Right renal pelvis (tissue), 4 donors: ENCODE data around the gene LARP1. TPM values are rescaled to one million over a fixed set of nuclear protein-coding genes. Genes with fewer than 3 reads are reported as not detected.

Source experiments
- DNase-seq, 4 donors: peaks; one replicate each; pipeline ENCODE4 v3.0.0-alpha.2; 2013; ENCODE audit warnings: low read depth in 4 of 4, low spot score in 3 of 4, missing footprints in 1 of 4
- polyA plus RNA-seq, 4 donors: library from polyadenylated mRNA; unstranded; fragments of 120-200 nt; gene quantifications; one replicate each; pipeline ENCODE4 v1.2.1, GENCODE V29; 2013; ENCODE audit not compliant: insufficient read length in 4 of 4

The LARP1 gene
- polyA plus RNA-seq, 4 donors: 130 to 147 (median 138) TPM

DNA sequence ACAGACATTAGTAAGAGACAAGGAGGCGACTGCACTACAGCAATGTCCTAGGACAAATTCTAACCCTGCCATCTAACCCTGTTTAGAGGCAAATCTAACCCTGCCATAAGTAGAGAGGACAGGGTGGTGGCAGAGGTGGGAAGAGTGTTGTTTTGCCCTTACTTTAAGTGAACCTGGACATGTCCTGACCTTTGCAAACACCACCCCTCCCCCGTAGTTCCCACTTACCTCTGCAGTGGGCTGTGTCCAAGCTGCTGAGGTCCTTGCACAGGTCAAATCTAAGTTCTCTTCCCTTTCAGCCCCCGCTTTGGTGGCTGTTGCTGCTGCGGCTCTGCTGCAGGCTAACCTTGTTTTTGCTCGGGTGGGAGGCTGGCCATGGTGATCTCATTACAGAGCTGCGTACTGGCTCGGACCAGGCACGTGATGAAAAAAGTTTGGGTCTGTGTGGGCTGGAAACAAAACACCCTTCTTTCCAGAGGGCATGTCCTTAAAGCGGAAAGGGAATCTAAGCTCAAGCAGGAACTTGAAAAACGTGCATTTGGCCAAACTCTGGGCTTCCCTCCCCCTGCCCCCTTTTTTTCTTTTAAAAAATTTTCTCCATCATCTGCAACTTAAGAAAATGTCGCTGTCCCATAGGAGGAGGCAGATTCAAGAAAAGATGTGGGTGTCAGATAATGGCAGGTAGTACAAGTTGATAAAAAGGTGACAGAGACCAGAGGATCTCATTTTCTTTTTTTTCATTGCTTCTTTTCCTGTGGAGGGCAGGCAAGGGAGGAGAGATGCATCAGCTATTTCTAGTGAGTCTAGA is 95.3 kb downstream of the LARP1 start, which contains the start of gene FAXDC2:
Gene FAXDC2 (minus strand): TSS at position 349 of the 808 bp plus-strand sequence. CDS start 12,425 bp downstream, outside the sequence.
- peak; percentile 75 to 89 (median 83) for DNase-seq

GRCh38 chr5:154851351-154851750 is 96.2 kb downstream of the LARP1 start:
- DNase-seq: no peak

DNA sequence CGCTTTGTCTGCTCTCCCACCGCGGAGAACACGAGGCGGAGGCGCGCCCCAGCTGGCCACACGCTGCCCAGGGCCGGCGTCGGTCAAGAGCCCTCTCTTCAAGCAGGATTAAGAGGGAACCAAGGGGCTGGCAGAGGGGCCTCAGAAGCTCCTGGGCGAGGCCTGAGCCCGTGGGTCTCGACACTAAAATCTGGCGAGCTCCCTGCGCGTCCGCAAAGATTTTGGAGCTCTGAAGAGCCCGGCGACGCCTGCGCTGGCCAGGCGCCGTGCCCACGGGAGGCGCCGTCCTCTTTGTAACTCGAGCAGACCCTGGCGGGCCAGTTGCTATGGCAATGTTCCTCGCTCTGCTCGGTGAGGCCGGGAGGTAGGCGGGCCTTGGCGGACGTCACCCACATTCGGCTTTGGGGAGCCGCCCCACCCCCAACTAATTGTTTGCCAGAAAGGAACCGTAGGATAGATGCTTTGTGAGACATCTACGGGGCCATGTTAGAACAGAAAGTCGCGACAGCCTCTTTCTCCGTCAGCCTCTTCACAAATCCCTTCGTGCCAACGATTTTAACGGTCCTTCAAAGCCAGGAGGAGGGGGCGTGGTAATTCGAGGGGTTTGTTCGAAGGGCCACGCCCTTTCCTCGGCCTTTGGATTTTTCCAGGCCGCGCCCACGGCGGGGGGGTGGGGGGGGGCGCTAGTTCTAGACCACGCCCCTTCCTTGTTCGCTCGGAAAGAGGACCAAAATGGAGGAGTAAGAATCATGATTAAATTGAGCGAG is 102.5 kb downstream of the LARP1 start:
- DNase-seq: peak; percentile 91 to 97 (median 94)

DNA sequence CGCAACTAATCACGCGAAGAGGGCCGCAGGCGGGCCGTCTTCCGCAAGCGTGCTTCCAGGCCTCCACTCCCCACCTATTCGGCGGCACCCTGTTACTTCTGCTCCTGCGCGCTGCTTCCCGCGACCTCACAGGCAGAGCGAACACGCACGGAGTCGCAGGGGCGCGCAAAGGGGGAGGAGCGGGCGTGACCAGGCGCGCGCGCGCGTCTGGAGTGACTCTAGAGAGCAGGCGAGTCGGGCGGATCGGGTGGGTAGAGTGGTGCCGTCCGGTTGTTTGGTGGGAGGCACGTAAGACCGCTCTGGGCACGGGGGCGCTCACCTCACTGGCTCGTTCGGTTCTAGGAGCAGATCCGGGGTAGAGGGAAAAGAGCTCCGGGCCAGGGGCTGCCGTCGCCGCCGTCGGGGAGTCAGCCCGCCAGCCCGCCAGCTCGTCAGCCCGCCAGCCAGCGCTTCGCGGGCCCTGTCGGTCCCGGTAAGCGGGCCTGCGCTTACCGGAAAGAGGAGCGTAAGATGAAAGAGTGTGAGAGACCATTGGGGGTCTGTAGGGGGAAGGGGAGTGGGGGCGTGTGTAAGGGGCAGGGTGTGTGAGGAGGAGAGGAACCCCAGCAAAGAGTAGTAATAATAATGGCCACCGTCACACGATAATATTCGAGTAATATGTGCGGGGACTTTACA is 103.3 kb downstream of the LARP1 start, which contains the start of gene CNOT8:
Gene CNOT8 (plus strand): TSS at position 331 of the 675 bp plus-strand sequence. CDS start 4,652 bp downstream, outside the sequence.
- DNase-seq: peak in 3 of 4 donors; percentile 93 to 95 (median 94)

- peak in 1 of 4 donors; percentile 10 for DNase-seq
These were observed 104.0 kb downstream of the LARP1 start for GRCh38 chr5:154858972-154859871.

GRCh38 chr5:154860123-154860522 is 104.9 kb downstream of the LARP1 start:
- DNase-seq: no peak

DNA sequence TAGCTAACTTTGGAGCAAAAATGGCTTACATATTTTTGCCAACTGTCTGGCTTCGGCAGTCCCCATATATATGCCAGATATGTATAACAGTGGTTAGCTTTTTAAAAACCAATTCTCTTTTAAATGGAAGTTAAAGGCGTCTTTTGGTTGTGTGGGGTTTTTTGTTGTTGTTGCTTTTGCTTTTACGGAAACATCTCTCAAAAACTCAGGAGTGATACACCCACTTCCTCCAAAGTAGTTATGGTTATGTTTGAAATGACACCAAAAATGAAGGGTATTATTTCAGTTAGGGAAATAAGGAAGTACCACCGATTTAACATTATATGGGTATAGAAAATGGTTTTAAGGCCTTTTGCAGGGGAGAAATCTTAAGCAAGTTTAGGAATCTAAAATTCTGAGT is 105.6 kb downstream of the LARP1 start:
- DNase-seq: no peak

GRCh38 chr5:154861946-154862345 is 106.8 kb downstream of the LARP1 start:
- DNase-seq: no peak

- DNase-seq: no peak
These were observed 107.6 kb downstream of the LARP1 start for GRCh38 chr5:154862766-154863165.

- no peak for DNase-seq
These were observed 108.3 kb downstream of the LARP1 start for GRCh38 chr5:154863291-154864080.

DNA sequence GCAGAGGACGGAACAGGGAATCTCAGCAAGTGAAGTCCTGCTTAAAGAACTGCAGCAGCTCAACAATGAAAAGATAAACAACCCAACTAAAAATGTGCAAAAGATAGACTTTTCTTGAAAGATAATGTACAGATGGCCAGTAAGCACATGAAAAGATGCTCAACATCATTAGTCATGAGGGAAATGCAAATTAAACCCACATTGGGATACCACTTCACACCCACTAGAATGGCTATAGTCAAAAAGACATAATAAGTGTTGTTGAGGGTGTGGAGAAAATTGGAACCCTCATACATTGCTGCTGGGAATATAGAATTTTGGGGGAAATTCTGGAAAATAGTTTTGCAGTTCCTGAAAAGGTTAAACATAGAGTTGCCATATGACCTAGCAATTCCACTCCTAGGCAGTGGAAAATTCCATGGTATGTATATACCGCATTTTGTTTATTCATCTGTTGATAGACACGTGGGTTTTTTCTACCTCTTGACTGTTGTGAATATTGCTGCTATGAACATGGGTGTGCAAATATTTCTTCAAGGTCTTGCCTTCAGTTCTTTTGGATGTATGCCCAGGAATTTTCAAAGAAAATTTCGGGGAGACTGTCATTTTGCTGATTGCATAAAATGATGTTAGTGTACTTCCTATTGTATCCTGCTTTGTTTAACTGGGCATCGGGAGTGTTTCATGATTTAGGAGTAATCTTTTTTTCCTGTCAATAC is 110.4 kb downstream of the LARP1 start:
- no peak for DNase-seq

GRCh38 chr5:154866841-154867240 is 111.7 kb downstream of the LARP1 start:
- DNase-seq: no peak

Other genes starting within 250 kb of the LARP1 start
- gene FAXDC2, start 95.2 kb downstream of the LARP1 start, polyA plus RNA-seq: 10 to 100 TPM; 33.3 to 40.5 (median 38.9) TPM
- 10 to 100 TPM; 72.4 to 88.6 (median 84.6) TPM for gene CNOT8, start 103.2 kb downstream of the LARP1 start, polyA plus RNA-seq
- 10 to 100 TPM; 20.6 to 22.3 (median 21.5) TPM for gene GEMIN5, start 182.8 kb downstream of the LARP1 start, polyA plus RNA-seq
- gene MRPL22, start 185.7 kb downstream of the LARP1 start, polyA plus RNA-seq: 10 to 100 TPM; 52.8 to 62.1 (median 54.1) TPM